Measurements from ENCODE around the gene WDR82. TPM values are rescaled to one million over a fixed set of nuclear protein-coding genes. Genes with fewer than 3 reads are reported as not detected.

WDR82 gene
- total RNA-seq, 1 experiment from 2014 or later: 97.1 TPM

GRCh38 chr3:52259035-52259434 is 19.4 kb downstream of the WDR82 start:
- H3K27ac ChIP-seq: no peak overlapping the region
- no peaks in the 10 kb centered on the region for H3K9me3 ChIP-seq (replicated peaks)
- no peaks in the 10 kb centered on the region for H3K27me3 ChIP-seq
- no peaks in the 10 kb centered on the region for H3K4me1 ChIP-seq
- H3K4me3 ChIP-seq: no peak overlapping the region
- peaks cover 92% of the 10 kb centered on the region for H3K36me3 ChIP-seq
- DNase-seq: no peak

DNA sequence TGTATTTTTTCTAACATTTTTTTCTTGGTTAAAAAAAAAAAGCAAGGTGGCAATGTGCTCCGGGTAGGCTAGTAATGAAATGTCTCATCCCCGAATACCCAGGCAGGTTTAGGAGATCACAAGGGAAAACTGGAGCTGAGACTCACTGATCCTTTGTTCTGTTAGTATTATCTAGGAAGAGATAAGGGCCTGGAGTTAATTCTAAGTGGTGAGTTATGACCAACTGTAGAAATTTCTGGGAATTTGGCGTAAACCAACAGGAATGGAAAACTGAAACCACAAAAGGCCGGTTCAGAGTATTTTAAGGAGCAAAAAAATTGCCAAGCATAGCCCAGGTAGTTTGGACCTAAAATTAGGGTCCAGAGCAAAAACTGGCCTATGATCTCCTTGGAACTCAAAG is 20.5 kb downstream of the WDR82 start:
- peaks cover 91% of the 10 kb centered on the region for H3K36me3 ChIP-seq

DNA sequence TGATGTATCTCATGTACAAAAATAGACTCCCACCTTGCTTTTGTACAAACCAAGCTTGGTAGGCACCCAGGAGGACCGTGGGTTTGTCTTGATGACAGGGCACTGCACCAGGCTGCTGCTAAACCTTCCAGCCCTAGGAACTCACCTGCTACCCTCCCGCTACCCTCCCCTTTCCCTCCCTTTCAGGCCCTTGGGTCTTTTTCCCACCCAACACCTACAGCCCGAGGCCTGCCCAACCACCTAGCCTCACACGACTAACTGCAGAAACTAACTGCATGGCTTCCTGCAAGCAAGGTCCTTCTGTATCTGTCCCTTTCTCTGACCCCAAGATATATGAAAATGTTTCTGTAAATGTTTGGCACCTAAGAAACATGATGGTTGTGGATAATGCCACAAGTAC is 21.8 kb downstream of the WDR82 start:
- Histone ChIP-seq H3K4me1 (no peaks in the 10 kb centered on the region), H3K27me3 (no peaks in the 10 kb centered on the region), H3K36me3 (peaks cover 89% of the 10 kb centered on the region), H3K27ac (no peak overlapping the region), H3K9me3 (replicated peaks) (no peaks in the 10 kb centered on the region), H3K4me3 (no peak overlapping the region)
- DNase-seq: no peak

More for the DNA sequence above, 20.5 kb downstream of the WDR82 start:
- no peak overlapping the region for H3K4me3 ChIP-seq
- no peaks in the 10 kb centered on the region for H3K27me3 ChIP-seq
- no peak for DNase-seq
- no peaks in the 10 kb centered on the region for H3K4me1 ChIP-seq
- H3K9me3 ChIP-seq (replicated peaks): no peaks in the 10 kb centered on the region
- no peak overlapping the region for H3K27ac ChIP-seq

- Histone ChIP-seq H3K36me3 (peaks cover 89% of the 10 kb centered on the region), H3K9me3 (replicated peaks) (no peaks in the 10 kb centered on the region), H3K4me1 (no peaks in the 10 kb centered on the region), H3K27ac (no peak overlapping the region), H3K27me3 (no peaks in the 10 kb centered on the region), H3K4me3 (no peak overlapping the region)
- no peak for DNase-seq
Observed at GRCh38 chr3:52256159-52256558, 22.3 kb downstream of the WDR82 start.

- H3K4me1 ChIP-seq: no peaks in the 10 kb centered on the region
- H3K4me3 ChIP-seq: no peak overlapping the region
- H3K27me3 ChIP-seq: no peaks in the 10 kb centered on the region
- no peaks in the 10 kb centered on the region for H3K9me3 ChIP-seq (replicated peaks)
- H3K36me3 ChIP-seq: peaks cover 84% of the 10 kb centered on the region
- DNase-seq: no peak
- no peak overlapping the region for H3K27ac ChIP-seq
Observed at GRCh38 chr3:52254608-52255007, 23.8 kb downstream of the WDR82 start.

DNA sequence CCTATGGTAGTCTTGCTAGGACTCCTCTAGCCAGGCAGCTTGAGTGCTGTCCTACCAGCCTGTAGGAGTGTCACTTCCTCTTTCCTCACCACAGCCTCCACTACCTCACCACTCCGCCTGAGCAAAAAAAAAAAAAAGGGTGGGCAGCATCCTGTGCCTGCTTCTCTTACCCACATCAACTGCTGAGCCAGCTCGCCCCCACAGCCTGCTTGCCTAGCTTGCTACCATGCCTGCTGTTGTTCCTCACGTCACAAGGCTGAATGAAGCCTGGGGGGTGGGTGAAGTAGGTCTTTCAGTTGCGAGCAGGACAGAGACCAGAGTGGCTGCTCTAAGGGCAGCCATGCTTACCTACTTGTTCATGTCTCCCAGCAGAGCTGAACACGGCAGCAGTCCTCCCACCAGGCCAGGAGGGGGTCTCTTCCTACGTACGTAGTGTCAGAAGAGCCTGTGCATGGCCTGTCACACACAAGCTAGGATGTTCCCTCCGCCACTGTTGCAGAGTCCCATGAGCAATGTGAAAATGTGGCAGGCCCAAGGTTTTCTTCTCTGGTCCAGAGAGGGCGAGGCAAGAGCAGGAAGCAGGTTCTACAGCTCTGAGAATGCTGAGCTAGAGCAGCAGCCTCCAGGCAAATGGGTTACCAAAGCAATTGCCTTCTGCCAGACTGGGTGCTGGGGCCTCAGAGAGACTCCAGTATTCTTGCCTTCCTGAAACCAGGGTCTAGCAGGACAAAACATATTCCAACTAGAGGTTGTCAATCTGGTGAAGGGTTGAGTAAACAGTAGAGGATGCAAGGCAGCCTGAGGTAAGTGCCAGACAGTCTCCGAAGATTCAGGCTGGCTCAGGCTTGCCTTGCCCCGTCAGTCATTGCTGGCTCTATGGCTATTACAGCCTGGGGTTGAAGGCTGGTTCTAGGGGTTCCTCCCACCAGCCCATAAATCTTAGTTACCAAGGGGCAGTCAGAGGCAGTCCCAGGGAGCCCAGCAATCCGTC is 24.8 kb downstream of the WDR82 start:
- peaks cover 79% of the 10 kb centered on the region for H3K36me3 ChIP-seq
- no peak for DNase-seq
- no peaks in the 10 kb centered on the region for H3K27me3 ChIP-seq

DNA sequence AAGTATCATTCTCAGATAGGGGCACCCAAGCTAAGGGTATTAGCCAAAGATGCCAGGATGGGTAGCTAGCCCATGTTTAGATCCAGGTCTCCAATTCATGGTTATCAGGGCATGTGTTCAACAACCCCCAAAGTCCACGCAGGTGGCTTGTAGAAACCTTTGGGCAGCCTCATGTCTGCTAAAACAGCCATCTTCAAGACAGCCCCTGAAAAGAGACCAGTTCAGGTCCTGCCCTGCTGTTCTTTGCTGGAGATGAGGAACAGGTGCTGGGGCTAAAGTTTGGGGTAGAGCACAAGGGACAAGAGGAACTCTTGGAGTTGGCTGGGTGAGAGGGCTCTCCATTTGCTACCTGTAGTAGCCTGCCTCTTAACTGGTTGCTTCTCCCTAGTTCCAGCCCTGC is 28.3 kb downstream of the WDR82 start:
- DNase-seq: no peak
- H3K27ac ChIP-seq: no peak overlapping the region
- no peaks in the 10 kb centered on the region for H3K27me3 ChIP-seq
- H3K4me3 ChIP-seq: no peak overlapping the region
- peaks cover 45% of the 10 kb centered on the region for H3K36me3 ChIP-seq
- no peaks in the 10 kb centered on the region for H3K4me1 ChIP-seq
- H3K9me3 ChIP-seq (replicated peaks): no peaks in the 10 kb centered on the region

More for the DNA sequence above, 24.8 kb downstream of the WDR82 start:
- Histone ChIP-seq H3K4me3 (no peak overlapping the region), H3K4me1 (no peaks in the 10 kb centered on the region), H3K27ac (no peak overlapping the region), H3K9me3 (replicated peaks) (no peaks in the 10 kb centered on the region)

DNA sequence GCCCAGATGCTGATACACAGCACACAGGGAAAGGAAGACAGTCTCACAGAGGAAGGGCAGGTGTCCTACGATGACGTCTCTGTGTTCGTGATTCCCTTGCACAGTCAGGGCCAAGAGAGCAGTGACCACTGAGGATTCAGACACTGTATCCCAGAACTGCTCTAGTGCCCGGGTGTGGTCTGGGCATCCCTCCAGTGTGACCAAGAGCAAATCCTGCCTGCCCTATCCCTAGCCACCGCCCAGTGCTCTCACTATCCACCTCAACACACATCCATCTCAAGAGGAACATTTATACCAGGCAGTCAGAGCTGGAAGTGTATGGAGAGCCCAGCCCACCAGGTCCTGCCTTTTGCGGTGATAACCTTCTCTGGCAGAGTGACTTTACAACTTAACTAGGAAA is 28.8 kb downstream of the WDR82 start:
- Histone ChIP-seq H3K36me3 (peaks cover 44% of the 10 kb centered on the region), H3K4me1 (no peaks in the 10 kb centered on the region), H3K9me3 (replicated peaks) (no peaks in the 10 kb centered on the region), H3K27me3 (no peaks in the 10 kb centered on the region), H3K4me3 (no peak overlapping the region), H3K27ac (no peak overlapping the region)
- no peak for DNase-seq

DNA sequence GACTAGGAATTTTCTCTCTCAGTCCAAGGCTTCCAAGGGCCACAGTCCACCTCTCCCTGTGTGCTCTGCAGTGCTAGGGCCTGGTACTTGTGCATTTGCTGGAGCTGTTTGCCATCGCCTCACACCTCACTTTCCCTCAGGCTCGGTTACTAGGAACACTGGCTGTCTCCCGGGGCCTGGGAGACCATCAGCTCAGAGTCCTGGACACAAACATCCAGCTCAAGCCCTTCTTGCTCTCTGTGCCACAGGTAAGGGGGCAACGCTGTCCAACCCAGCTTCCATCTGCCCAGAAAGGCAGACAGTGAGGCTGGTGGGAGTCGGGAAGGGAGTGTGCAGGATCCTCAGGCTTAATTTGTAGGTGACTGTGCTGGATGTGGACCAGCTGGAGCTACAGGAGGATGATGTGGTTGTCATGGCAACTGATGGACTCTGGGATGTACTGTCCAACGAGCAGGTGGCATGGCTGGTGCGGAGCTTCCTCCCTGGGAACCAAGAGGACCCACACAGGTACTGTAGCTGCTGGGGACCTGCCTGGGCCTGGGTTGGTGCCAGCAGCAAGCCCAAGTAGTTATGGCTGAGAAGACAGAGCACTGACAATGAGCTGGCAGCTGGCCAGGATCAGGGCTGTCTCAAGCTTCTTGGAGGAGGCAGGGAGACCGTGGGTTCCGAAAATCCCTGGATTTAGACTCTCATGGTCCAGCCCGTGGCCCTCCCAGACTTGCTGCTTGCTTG is 29.5 kb downstream of the WDR82 start:
- H3K4me1 ChIP-seq: no peaks in the 10 kb centered on the region
- no peak overlapping the region for H3K4me3 ChIP-seq
- peak in 1 of 2 experiments; percentile 34 for DNase-seq
- no peaks in the 10 kb centered on the region for H3K27me3 ChIP-seq
- no peak overlapping the region for H3K27ac ChIP-seq
- no peaks in the 10 kb centered on the region for H3K9me3 ChIP-seq (replicated peaks)
- peaks cover 40% of the 10 kb centered on the region for H3K36me3 ChIP-seq

- no peak overlapping the region for H3K4me3 ChIP-seq
- H3K27ac ChIP-seq: no peak overlapping the region
- no peak for DNase-seq
- no peaks in the 10 kb centered on the region for H3K4me1 ChIP-seq
- peaks cover 33% of the 10 kb centered on the region for H3K36me3 ChIP-seq
- H3K9me3 ChIP-seq (replicated peaks): no peaks in the 10 kb centered on the region
- no peaks in the 10 kb centered on the region for H3K27me3 ChIP-seq
Observed at GRCh38 chr3:52248165-52248541, 30.3 kb downstream of the WDR82 start.

DNA sequence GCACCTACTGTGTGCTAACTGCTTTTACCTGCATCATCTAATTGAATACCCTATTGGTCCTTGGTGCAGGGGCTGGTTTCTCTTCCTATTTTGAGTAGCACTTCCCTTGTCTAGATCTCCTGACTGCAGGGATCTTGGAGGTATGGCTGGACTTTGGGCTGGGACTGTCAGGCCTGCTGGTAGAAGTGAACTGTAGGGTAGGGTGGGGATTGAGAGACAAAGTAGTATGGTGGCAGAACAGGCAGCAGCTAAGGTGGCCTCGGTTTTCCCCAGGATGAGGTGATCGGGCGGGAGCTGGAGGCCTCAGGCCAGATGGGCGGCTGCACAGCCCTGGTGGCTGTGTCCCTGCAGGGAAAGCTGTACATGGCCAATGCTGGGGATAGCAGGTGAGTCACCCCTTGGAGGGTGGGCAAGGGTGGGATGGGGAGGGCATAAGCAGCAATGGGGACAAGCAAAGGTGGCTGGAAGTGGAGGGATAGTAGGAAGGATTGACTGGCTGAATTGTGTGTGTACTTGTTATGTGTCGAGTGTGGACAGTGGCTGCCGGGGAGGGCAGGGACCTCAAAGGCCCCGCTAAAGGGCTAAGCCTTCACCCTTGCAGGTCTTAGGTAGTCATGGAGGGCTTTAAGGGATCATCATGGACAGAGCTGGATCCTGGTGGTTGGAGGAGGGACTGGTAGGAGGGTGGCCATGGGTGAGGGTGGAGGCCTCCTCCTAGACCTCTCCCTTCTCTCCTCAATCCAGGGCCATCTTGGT is 30.9 kb downstream of the WDR82 start:
- DNase-seq: no peak
- Histone ChIP-seq H3K9me3 (replicated peaks) (no peaks in the 10 kb centered on the region), H3K4me3 (no peak overlapping the region), H3K4me1 (no peaks in the 10 kb centered on the region), H3K27me3 (no peaks in the 10 kb centered on the region), H3K36me3 (peaks cover 29% of the 10 kb centered on the region), H3K27ac (no peak overlapping the region)

DNA sequence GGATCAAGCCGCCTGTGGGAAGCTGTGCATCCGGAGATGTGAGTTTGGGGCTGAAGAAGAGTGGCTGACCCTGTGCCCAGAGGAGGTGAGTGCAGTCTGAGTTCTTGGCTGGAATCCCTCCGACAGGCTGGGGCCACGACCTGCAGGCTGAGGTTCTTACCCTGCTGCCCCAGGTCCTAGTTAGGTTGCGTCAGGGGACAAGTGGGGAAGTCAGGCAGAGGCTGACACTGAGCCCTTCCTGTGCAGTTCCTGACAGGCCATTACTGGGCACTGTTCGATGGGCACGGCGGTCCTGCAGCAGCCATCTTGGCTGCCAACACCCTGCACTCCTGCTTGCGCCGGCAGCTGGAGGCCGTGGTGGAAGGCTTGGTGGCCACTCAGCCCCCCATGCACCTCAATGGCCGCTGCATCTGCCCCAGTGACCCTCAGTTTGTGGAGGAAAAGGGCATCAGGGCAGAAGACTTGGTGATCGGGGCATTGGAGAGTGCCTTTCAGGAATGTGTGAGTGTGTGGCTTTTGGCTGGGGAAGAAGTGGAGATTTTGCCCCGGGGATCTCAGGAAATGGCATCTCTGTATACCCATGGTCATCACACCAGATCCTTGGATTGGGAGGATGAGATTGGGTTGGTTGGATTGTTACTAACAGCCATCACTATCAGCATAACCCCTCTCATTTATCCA is 31.6 kb downstream of the WDR82 start:
- H3K27me3 ChIP-seq: no peaks in the 10 kb centered on the region
- no peaks in the 10 kb centered on the region for H3K4me1 ChIP-seq
- no peak overlapping the region for H3K27ac ChIP-seq
- H3K36me3 ChIP-seq: peaks cover 22% of the 10 kb centered on the region
- H3K4me3 ChIP-seq: no peak overlapping the region
- no peaks in the 10 kb centered on the region for H3K9me3 ChIP-seq (replicated peaks)
- no peak for DNase-seq

DNA sequence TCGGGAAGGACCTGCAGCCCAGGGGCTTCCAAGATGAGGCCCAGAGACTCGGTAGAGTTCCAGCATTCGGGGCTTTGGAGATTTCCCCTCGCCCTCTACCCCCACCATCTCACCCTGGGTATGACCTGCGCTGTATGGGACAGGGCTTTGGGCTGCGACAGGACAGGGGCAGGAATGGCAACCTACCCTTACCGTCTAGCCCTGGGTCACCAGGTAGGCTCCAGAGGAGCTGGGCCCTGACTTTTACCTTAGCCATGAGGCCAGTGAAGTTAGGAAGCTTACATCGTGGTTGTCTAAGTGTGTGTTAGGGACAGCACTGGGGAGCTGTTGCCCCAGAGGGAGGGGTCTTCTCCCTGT is 32.2 kb downstream of the WDR82 start:
- DNase-seq: no peak
- Histone ChIP-seq H3K27ac (no peak overlapping the region), H3K36me3 (peaks cover 16% of the 10 kb centered on the region)

More for the DNA sequence above, 32.2 kb downstream of the WDR82 start:
- Histone ChIP-seq H3K9me3 (replicated peaks) (no peaks in the 10 kb centered on the region), H3K4me3 (peak overlapping the region; percentile 60), H3K4me1 (no peaks in the 10 kb centered on the region), H3K27me3 (no peaks in the 10 kb centered on the region)

All from SJCRH30 (cell line).